HG02571 (cell line): ENCODE measurements around the gene NFAT5.
"Not testable (repeated sequence)": the region's sequence is repeated elsewhere in the genome, so short reads cannot be mapped to it uniquely, and the experiment has no call there.

Experiments
- ATAC-seq: cut with Tn5 transposase; IDR thresholded peaks from one replicate; pipeline ENCODE4 v1.9.1; 2021; ENCODE audit warnings: mild to moderate bottlenecking, moderate library complexity; ENCODE audit not compliant: unreplicated experiment

The NFAT5 gene

DNA sequence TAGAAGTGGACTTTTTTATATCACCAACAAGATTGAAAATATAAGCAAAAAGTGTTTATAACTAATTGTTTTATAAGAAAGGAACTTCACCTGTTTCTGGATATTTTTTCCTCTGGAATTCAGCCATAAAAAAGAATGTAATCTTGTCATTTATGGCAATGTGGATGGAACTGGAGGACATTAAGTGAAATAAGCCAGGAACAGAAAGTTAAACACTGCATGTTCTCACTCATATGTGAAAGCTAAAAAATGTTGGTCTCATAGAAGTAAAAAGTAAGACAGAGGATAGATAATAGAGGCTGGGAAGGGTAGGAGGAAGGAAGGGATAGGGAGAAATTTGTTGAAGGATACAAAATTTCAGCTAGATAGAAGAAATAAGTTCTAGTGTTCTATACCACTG, 67.6 kb downstream of the NFAT5 start:
- no peak for ATAC-seq

DNA sequence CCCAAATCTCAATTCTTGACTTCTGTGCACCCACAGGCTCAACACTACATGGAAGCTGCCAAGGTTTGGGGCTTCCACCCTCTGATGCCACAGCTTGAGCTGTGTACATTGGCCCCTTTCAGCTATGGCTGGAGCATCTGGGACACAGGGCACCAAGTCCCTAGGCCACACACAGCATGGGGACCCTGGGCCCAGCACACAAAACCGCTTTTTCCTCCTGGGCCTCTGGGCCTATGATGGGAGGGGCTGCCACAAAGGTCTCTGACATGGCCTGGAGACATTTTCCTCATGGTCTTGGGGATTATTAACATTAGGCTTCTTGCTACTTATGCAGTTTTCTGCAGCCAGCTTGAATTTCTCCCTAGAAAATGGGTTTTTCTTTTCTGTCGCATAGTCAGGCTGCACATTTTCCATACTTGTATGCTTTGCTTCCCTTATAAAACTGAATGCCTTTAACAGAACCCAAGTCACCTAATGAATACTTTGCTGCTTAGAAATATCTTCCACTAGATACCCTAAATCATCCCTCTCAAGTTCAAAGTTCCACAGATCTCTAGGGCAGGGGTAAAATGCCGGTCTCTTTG, 70.9 kb downstream of the NFAT5 start:
- ATAC-seq, result not testable (repeated sequence)

DNA sequence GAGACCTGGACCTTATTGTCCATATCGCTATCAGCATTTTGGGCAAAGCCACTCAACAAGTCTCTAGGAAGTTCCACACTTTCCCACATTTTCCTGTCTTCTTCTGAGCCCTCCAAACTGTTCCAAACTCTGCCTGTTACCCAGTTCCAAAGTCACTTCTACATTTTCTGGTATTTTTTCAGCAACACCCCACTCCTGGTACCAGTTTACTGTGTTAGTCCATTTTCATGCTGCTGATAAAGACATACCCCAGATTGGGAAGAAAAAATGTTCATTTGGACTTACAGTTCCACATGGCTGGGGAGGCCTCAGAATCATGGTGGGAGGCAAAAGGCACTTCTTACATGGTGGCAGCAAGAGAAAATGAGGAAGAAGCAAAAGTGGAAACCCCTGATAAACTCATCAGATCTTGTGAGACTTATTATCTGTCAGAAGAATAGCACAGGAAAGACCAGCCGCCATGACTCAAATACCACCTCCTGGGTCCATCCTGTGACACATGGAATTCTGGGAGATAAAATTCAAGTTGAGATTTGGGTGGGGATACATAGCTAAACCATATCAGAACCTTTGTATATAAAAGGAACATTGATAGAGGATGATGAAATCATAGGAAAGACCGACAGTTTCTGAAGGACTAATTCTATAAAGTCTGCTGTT, 71.6 kb downstream of the NFAT5 start:
- not testable (repeated sequence) for ATAC-seq

DNA sequence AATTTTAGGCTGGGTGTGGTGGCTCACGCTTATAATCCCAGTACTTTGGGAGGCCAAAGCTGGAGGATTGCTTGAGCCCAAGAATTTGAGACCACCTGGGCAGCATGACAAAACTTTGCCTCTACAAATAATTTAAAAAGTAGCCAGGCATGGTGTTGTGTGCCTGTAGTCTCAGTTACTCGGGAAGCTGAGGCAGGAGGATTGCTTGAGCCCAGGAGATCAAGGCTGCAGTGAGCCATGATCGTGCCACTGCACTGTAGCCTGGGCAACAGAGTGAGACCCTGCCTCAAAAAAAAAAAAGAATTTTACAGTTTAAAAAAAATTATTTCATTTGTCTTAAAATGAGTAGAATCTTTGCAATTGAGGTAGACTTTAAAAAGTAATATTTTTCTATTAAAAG, 78.2 kb downstream of the NFAT5 start:
- not testable (repeated sequence) for ATAC-seq

DNA sequence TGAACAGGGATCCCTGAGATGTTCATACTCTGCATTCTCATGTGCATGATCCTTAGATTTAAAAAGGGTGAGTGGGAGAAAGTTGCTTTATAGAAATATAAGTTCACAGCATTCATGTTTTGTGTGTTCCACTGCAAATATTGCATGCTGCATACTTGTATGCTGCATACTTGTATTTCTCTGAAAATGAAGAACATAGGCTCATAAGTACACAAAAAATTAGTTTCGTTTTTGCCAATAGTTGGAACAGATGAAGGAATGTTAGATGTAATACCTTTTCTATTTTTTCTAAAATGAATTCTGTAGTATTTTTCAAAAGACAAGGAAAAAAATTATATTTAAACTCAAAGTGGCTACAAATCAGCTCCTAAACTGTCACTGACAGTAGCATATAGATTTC, 79.0 kb downstream of the NFAT5 start:
- no peak for ATAC-seq

DNA sequence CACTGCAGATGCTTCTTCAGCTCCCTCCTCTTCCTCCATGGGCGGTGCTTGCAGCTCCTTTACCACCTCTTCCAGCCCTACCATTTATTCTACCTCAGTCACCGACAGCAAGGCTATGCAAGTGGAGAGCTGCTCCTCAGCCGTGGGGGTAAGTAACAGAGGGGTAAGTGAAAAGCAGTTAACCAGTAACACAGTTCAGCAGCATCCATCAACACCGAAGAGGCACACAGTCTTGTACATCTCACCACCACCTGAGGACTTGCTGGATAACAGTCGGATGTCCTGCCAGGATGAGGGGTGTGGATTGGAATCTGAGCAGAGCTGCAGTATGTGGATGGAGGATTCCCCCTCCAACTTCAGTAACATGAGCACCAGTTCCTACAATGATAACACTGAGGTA, 81.3 kb downstream of the NFAT5 start:
- ATAC-seq, result no peak

DNA sequence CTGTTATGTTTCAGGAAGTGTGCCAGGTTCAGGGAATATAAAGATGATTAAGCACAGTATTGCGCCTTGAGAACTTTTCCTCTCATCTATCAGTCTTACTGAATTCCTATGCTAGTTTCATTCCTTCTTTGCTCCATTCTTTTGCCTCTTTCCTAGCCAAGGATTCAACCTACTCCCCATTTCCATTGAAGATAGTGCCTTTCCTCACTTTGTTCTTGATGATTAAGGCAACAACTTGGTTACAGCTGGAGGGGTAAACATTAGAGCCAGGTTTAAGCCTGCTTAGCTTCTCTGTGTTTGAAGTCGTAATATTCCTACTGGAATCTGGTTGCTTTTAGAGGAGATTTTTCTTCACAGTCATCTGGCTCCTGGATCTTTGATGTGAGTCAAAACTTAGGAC, 85.5 kb downstream of the NFAT5 start:
- ATAC-seq, result no peak

DNA sequence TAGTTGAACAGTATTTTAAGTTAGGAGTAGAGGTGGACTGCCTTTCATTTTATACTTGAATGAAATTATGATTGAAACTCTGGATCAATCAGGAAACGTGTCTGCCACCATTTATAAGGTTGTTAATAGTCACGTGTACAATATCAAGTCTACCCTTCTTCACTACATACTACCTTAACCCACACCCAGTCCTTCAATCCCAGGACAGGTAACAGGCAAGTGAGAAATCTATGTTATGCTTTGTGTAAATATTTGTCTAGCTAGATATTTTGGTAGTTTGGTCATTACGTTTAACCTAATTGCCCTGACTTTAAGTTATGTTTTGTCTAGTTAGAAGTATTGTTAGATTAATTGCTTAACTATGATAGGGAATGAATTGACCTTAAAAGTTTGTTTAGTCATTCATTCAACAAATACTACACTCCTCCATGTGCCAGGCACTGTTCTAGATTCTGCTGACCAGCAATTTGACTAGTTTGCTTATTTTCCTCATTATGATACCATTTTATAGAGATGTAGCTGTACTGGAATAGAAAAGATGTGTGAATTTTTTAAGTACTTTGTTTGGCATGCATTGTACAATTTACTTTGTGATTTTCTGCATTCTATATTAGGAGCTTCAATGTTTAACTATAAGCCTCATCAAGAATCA, 88.6 kb downstream of the NFAT5 start:
- ATAC-seq, result no peak

DNA sequence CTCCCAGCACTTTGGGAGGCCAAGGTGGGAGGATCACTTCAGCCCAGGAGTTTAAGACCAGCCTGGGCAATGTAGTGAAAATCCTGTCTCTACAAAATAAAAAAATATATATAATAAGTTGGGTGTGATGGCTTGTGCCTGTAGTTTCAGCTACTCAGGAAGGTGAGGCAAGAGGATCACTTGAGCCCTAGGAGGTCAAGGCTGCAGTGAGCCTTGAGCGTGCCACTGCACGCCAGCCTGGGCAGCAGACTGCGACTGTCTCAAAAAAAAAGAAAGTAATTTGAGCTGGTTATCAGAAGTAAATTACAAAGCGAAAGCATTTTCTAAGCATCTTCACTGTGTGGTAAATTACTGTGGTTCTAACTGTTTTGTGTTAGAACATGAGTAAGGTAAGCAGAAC, 94.4 kb downstream of the NFAT5 start:
- no peak for ATAC-seq

DNA sequence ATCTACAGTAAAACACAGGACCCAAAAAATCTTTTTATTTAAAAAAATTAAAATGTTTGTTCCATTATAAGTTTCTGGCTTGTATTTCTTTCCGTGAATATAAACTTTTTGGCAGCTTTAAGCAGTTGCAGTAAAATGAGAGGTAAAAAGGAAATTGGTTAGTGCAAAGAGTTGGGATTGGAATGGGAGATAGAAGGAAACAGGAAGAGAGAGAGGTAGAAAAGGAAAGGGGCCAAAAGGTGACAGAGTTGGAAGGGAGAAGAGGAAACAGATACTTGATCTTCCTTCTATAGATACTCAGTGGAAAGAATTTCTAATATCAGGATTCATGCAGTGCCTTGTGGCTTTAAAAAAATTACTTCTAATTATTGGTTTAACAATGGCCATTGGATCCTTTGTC, 97.1 kb downstream of the NFAT5 start:
- no peak for ATAC-seq

DNA sequence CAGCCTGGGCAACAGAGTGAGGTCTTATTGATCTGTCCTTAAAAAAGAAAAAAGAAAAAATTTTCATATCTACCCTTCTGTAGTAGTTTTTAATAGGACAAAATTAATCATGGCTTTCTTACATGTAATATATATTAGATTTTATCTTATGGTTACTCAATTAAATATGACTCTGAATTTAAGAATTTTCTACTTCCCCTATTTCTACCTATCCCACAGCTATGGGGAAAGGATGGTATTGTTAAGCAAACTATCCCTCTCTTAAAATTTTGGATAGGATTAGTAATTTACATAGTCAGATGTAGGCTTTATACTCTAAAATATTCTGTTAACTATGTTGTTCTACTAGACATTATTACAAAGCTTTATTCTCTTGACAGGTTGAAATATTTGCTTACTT, 98.1 kb downstream of the NFAT5 start:
- no peak for ATAC-seq

DNA sequence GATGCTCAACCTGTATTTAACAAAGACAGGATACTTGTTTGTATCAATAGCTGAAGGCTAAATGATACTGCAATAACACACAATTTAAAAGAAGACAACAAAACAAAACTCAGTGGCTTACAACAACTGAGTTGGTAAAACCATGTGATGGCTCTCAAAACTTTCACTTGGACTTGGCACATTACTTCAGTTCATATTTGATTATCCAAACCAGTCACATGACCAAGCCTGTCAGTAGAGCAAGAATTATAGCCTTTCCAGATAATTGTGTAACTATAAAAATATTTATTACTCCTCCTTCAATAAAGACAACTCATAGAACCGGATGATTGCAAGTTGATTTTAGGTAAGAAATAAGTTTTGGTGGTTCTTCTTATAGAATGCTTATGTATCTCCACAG, 103.8 kb downstream of the NFAT5 start:
- ATAC-seq, result no peak

DNA sequence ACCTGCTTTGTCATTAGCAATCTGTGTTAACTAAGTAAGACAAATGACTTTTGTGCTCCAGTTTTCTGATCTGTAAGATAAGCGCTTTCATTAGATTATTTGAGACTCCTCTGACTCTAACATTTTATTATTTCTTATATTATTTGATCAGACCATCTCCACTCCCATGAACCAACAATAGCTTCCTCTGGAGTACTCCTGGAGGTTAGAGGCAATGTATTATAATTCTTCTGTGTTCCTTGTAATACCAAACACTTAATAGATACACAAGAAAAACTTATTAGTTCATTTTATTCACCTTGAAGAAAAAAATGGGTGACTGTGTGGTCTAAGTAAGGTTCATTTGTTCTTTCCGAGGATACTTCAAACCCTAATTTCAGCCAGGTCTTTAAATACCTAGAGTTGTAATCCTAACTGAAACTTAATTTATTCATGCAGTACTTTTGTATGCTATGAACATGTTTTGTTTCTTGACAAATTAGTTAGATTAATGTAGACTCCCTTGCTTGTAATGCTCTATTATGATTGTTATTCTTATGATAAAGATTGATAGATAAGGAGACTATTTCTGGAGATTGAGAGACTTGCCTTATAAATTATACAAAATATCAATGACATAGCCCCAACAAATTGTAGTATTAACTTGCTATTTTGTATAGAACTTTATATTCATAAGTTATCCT, 106.7 kb downstream of the NFAT5 start:
- ATAC-seq, result no peak

DNA sequence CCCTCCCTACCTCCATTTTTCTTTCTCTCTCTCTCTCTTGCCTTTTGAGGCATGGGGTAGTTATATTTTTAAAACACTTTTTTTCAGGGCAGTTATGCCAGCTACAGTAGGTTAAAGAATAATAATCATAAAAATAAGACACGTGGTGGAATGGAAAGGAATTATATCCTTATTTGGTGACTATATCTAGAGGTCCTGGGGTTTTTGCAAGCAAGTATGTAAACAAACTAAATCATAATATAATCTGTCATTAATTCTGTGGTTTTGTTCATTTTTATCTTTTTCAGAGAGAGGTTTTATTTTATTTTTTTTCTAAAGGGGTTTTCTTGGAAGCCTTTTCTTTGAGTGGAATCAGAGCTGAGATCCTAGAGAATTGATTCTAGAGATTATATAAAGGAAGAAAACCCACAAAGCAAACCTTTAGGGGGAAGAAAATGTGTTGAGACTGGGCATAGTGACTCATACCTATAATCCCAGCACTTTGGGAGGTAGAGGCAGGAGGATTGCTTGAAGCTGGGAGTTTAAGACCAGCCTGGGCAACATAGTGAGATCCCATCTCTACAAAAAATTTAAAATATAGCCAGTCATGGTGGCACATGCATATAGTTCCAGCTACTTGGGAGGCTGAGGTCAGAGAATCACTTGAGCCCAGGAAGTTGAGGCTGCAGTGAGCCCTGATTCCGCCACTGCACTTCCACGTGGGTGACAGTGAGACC, 107.4 kb downstream of the NFAT5 start:
- no peak for ATAC-seq

DNA sequence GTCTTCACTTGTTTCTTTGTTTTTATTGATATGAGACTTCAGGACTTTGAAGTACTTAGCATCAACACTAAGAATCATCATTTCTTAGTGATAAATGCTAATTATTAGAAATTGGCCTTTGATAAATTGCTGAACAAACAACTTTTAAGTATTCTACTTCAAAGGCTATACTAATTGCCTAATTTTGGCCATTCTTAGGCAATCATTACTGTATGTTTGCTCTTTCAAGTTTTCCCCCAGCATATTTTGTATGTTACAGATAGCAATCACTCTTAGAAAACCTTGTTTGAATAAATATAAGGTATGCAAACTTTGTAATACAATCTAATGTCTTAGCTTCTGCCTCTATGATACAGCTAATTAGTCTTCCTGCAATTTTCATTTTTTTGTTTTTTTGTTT, 114.6 kb downstream of the NFAT5 start:
- ATAC-seq, result no peak

DNA sequence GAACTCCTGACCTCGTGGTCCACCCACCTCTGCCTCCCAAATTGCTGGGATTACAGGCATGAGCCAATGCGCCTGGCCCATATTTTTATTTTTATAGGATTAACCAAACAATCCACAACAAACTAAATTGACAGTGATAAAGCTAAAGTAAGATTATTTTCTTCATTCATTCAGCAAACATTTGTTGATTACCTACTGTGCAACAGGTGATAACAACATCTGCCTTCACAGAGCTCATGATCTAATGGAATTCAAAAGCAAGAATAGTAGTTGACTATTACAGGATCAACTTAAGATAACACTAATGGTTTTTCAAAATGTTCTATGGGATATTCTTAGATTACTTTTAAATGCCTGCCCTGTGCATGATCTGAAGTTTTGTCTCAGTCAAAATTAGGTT, 122.8 kb downstream of the NFAT5 start:
- ATAC-seq, result no peak

DNA sequence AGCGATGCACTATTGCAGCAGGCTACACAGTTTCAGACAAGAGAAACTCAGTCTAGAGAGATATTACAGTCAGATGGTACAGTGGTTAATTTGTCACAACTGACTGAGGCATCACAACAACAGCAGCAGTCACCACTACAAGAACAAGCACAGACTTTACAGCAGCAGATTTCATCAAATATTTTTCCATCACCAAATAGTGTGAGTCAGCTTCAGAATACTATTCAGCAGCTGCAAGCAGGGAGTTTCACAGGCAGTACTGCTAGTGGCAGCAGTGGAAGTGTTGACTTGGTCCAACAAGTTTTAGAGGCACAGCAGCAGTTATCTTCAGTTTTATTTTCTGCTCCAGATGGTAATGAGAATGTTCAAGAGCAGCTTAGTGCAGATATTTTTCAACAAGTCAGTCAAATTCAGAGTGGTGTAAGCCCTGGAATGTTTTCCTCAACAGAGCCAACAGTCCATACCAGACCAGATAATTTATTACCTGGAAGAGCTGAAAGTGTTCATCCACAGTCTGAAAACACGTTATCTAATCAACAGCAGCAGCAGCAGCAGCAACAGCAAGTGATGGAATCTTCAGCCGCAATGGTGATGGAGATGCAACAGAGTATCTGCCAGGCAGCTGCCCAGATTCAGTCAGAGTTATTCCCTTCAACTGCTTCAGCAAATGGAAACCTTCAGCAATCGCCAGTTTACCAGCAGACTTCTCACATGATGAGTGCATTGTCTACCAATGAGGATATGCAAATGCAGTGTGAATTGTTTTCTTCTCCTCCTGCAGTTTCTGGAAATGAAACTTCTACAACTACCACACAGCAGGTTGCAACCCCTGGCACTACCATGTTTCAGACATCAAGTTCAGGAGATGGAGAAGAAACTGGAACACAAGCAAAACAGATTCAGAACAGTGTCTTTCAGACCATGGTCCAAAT, 126.5 kb downstream of the NFAT5 start:
- ATAC-seq, result no peak

DNA sequence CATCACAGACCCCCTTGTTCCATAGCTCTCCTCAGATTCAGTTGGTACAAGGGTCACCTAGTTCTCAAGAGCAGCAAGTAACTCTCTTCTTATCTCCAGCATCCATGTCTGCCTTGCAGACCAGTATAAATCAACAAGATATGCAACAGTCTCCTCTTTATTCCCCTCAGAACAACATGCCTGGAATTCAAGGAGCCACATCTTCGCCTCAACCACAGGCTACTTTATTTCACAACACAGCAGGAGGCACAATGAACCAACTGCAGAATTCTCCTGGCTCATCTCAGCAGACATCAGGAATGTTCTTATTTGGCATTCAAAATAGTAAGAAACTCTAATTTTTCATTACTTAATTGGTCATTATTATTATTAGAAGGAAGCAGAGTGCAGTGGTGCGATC, 128.2 kb downstream of the NFAT5 start:
- ATAC-seq, result no peak

DNA sequence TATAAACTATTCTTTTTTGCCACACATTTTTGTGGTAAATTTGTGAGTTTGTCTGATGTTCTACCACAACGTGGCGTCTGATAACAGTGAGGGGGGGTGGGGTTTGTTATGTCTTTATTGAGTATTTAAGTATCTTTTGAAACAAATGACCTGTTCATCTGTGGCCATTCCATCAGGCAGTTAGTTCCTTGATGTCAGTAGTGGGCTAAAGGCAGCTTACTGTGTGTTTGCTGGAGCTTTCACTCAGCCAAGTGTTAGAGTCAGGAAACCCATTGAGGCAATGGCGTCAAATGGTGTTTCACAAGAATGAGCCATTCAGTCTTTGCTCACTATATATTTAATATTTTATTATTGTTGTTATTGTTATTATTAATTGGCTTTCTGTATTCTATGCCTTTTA, 132.6 kb downstream of the NFAT5 start:
- no peak for ATAC-seq

DNA sequence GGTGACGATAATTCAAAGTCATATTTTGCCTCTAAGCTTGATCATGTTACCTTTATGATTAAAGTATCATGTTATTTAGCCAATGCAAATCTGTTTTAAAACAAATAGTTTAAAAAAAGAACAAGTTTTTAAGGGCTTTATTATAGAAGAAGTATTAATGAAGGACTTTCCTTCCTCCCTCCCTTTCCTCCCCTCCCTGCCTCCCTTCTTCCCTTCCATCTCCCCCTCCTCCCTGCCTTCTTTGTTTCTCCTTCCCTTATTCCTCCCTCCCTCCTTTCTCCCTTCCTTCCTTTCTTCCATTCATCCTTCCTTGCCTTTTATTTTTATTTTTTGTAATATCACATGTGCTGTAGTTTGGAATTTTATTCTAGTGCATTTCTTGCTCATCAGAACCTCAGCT, 134.1 kb downstream of the NFAT5 start:
- no peak for ATAC-seq
